Measurements from ENCODE around the gene GPR62.

The GPR62 gene

GRCh38 chr3:51955893-51956770 lies 951 bp downstream of the GPR62 start:
- DNase-seq (ENCODE audit: low spot score), result no peak

GRCh38 chr3:51957520-51958205 lies 2.5 kb downstream of the GPR62 start:
- DNase-seq (ENCODE audit: low spot score), result no peak

- DNase-seq (ENCODE audit: low spot score), result no peak
These were observed 3.7 kb downstream of the GPR62 start for GRCh38 chr3:51958603-51959521.

GRCh38 chr3:51959651-51960050 lies 4.5 kb downstream of the GPR62 start:
- DNase-seq (ENCODE audit: low spot score), result no peak

GRCh38 chr3:51960386-51960785 lies 5.2 kb downstream of the GPR62 start:
- DNase-seq (ENCODE audit: low spot score), result no peak

GRCh38 chr3:51961011-51961410 lies 5.8 kb downstream of the GPR62 start:
- DNase-seq (ENCODE audit: low spot score), result no peak

- no peak for DNase-seq (ENCODE audit: low spot score)
These were observed 6.7 kb downstream of the GPR62 start for GRCh38 chr3:51961602-51962569.

- DNase-seq (ENCODE audit: low spot score), result no peak
These were observed 7.8 kb downstream of the GPR62 start for GRCh38 chr3:51962854-51963530.

GRCh38 chr3:51963951-51964451 lies 8.8 kb downstream of the GPR62 start:
- DNase-seq (ENCODE audit: low spot score), result no peak

GRCh38 chr3:51964521-51964920 lies 9.3 kb downstream of the GPR62 start:
- DNase-seq (ENCODE audit: low spot score), result no peak

GRCh38 chr3:51966016-51966415 lies 10.8 kb downstream of the GPR62 start:
- no peak for DNase-seq (ENCODE audit: low spot score)

GRCh38 chr3:51966486-51966885 lies 11.3 kb downstream of the GPR62 start:
- DNase-seq (ENCODE audit: low spot score), result no peak

GRCh38 chr3:51966922-51967383 lies 11.8 kb downstream of the GPR62 start:
- DNase-seq (ENCODE audit: low spot score), result no peak

GRCh38 chr3:51967384-51968169 lies 12.4 kb downstream of the GPR62 start, which contains the start of gene PCBP4:
TSS of gene PCBP4 (minus strand) at chr3:51967454. CDS start at chr3:51961240, 6,214 bp downstream.
- no peak for DNase-seq (ENCODE audit: low spot score)

GRCh38 chr3:51968170-51968775 lies 13.1 kb downstream of the GPR62 start:
- no peak for DNase-seq (ENCODE audit: low spot score)

- DNase-seq (ENCODE audit: low spot score), result no peak
These were observed 13.9 kb downstream of the GPR62 start for GRCh38 chr3:51968883-51969678.

- no peak for DNase-seq (ENCODE audit: low spot score)
These were observed 14.7 kb downstream of the GPR62 start for GRCh38 chr3:51969841-51970240.
